Hepatocyte (in vitro differentiated cells): ENCODE measurements around the gene RPL13A. TPM values are rescaled to one million over a fixed set of nuclear protein-coding genes. Genes with fewer than 3 reads are reported as not detected.

Source experiments
- DNase-seq: peaks from one replicate; pipeline ENCODE4 v3.0.0-alpha.2; 2016; ENCODE audit warnings: low spot score
- H2AFZ ChIP-seq: fragments of 200-600 bp; sonication (generic); 2 replicates; pipeline ENCODE4 v1.6.0; 2016; ENCODE audit warnings: antibody characterized with exemption, mild to moderate bottlenecking
- H3K27ac ChIP-seq: fragments of 200-600 bp; sonication (generic); 2 replicates; pipeline ENCODE4 v1.5.1; 2016; ENCODE audit warnings: mild to moderate bottlenecking
- H3K27me3 ChIP-seq: fragments of 200-600 bp; sonication (generic); 2 replicates; pipeline ENCODE4 v1.6.1; 2016
- H3K36me3 ChIP-seq: fragments of 200-600 bp; sonication (generic); replicated peaks from 2 replicates; pipeline ENCODE4 v1.5.1; 2016; ENCODE audit warnings: low read depth; ENCODE audit not compliant: insufficient read depth
- H3K4me1 ChIP-seq: fragments of 200-600 bp; sonication (generic); 2 replicates; pipeline ENCODE4 v1.5.1; 2016; ENCODE audit warnings: mild to moderate bottlenecking, moderate library complexity; ENCODE audit not compliant: insufficient read depth
- H3K4me2 ChIP-seq: fragments of 200-600 bp; sonication (generic); 2 replicates; pipeline ENCODE4 v1.6.0; 2016
- H3K4me3 ChIP-seq: fragments of 200-600 bp; sonication (generic); 2 replicates; pipeline ENCODE4 v1.5.1; 2016; ENCODE audit warnings: mild to moderate bottlenecking
- H3K79me2 ChIP-seq: fragments of 200-600 bp; sonication (generic); 2 replicates; pipeline ENCODE4 v1.6.0; 2017; ENCODE audit warnings: mild to moderate bottlenecking
- H3K9me2 ChIP-seq: fragments of 200-600 bp; sonication (generic); replicated peaks from 2 replicates; pipeline ENCODE4 v1.6.0; 2017; ENCODE audit warnings: mild to moderate bottlenecking; ENCODE audit not compliant: insufficient read depth
- H3K9me3 ChIP-seq: fragments of 200-600 bp; sonication (generic); 2 replicates; pipeline ENCODE4 v1.5.1; 2016; ENCODE audit warnings: low read depth, mild to moderate bottlenecking
- H4K20me1 ChIP-seq: fragments of 200-600 bp; sonication (generic); 2 replicates; pipeline ENCODE4 v1.6.0; 2016; ENCODE audit warnings: mild to moderate bottlenecking; ENCODE audit not compliant: insufficient read depth, poor library complexity, severe bottlenecking
- EZH2 ChIP-seq: fragments of 200-600 bp; sonication (generic); IDR thresholded peaks from 2 replicates; pipeline ENCODE4 v1.6.1; 2016; ENCODE audit warnings: antibody characterized with exemption, mild to moderate bottlenecking, borderline replicate concordance
- EZH2phosphoT487 ChIP-seq: fragments of 200-600 bp; sonication (generic); IDR thresholded peaks from one replicate; pipeline ENCODE4 v1.6.1; 2018; ENCODE audit warnings: antibody characterized with exemption, mild to moderate bottlenecking, low read depth, moderate library complexity; ENCODE audit not compliant: unreplicated experiment, severe bottlenecking
- WGBS: methylation state at CpG from one replicate; pipeline ENCODE4 v1.1.6; 2016; ENCODE audit warnings: low lambda C conversion rate; ENCODE audit errors: missing lambda C conversion rate; 5-methylcytosine and 5-hydroxymethylcytosine counted together
- polyA plus RNA-seq: library from polyadenylated mRNA; unstranded; fragments of >200 nt; fragmentation: Nextera tagmentation; extraction: Ambion mirVana; gene quantifications from 2 replicates; pipeline ENCODE4 v1.2.1, GENCODE V29; 2016
- total RNA-seq: library from RNA; depleted of rRNA; stranded (reverse); fragments of >200 nt; gene quantifications from 2 replicates; pipeline ENCODE4 v1.2.3, GENCODE V29; 2014
- TF ChIP-seq, protein P1 (sequence below): fragments of 200-600 bp; sonication (generic); IDR thresholded peaks from 2 replicates; pipeline ENCODE4 v1.5.1; 2016; ENCODE audit warnings: antibody characterized with exemption, mild to moderate bottlenecking; ENCODE audit not compliant: poor library complexity

RPL13A gene
- total and polyA plus RNA-seq, 2 experiments from 2014 or later: 904 to 1,997 TPM

DNA sequence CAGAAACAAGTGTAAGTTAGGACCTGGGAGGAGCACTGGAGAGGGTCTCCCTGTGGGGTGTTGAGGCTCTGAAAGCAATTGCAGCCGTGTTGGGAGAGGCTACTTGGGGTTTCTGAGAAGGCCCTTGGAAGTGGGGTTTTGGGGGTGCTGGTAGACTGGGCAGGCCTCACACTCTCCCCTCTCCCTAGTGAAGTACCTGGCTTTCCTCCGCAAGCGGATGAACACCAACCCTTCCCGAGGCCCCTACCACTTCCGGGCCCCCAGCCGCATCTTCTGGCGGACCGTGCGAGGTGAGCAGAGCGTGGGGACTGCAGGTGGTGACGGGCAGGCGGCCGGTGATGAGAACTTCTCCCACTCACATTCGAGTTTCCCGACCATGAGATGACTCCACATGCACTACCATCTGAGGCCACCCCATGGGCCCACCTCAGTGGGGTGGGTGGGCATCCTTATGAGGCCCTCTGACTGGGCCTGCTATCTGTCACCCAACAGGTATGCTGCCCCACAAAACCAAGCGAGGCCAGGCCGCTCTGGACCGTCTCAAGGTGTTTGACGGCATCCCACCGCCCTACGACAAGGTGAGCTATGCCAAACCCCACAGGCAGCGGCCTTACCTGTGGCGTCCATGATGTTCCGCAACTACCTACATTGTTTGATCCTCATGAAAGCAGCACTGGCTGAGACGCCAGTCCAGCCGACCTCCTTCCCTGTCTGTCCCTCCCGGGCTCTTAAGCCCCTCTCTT, 3.0 kb downstream of the RPL13A start:
- TF ChIP-seq EZH2phosphoT487 (no peak), EZH2 (no peak)
- Histone ChIP-seq H3K4me1 (peaks cover 23% of the 10 kb centered on the region), H3K9me3 (no peaks in the 10 kb centered on the region), H3K36me3 (peaks cover 5% of the 10 kb centered on the region), H3K4me3 (no peak overlapping the region), H3K9me2 (no peaks in the 10 kb centered on the region), H4K20me1 (peaks cover 33% of the 10 kb centered on the region), H2AFZ (no peak overlapping the region), H3K27me3 (no peaks in the 10 kb centered on the region), H3K27ac (peak overlapping the region; percentile 82), H3K4me2 (peak overlapping the region; percentile 98), H3K79me2 (peaks cover 37% of the 10 kb centered on the region)
- no peak for DNase-seq
- 96% methylated on average over 27 of the region's 27 CpGs for WGBS

DNA sequence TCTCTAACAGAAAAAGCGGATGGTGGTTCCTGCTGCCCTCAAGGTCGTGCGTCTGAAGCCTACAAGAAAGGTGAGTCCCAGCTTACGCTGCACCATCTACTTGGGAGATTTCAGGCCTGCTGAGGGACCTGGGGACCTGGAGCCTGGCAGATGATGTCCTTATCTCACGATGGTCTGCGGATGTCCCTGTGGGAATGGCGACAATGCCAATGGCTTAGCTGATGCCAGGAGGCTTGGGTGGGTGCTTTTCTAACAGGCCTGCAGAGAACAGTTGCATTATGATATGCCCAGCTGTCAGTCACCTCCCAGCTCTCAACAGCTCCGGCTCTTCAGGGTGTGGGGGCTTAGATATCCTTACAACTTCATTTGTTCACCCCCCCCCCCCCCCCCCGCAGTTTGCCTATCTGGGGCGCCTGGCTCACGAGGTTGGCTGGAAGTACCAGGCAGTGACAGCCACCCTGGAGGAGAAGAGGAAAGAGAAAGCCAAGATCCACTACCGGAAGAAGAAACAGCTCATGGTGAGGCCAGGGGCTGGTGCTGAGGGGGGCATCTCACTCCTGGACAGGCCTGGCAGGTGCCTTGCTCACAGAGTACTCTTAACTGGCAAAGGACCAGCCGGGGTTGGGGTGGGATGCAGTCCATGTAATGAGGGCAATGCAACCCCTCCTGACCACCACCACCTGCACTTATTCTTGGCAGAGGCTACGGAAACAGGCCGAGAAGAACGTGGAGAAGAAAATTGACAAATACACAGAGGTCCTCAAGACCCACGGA, 3.8 kb downstream of the RPL13A start:
- TF ChIP-seq EZH2phosphoT487 (no peak), EZH2 (no peak)
- TF ChIP-seq, protein P1, sequence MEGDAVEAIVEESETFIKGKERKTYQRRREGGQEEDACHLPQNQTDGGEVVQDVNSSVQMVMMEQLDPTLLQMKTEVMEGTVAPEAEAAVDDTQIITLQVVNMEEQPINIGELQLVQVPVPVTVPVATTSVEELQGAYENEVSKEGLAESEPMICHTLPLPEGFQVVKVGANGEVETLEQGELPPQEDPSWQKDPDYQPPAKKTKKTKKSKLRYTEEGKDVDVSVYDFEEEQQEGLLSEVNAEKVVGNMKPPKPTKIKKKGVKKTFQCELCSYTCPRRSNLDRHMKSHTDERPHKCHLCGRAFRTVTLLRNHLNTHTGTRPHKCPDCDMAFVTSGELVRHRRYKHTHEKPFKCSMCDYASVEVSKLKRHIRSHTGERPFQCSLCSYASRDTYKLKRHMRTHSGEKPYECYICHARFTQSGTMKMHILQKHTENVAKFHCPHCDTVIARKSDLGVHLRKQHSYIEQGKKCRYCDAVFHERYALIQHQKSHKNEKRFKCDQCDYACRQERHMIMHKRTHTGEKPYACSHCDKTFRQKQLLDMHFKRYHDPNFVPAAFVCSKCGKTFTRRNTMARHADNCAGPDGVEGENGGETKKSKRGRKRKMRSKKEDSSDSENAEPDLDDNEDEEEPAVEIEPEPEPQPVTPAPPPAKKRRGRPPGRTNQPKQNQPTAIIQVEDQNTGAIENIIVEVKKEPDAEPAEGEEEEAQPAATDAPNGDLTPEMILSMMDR: no peak
- peaks cover 25% of the 10 kb centered on the region for H3K4me1 ChIP-seq
- H3K9me2 ChIP-seq: no peaks in the 10 kb centered on the region
- peak overlapping the region; percentile 82 for H3K27ac ChIP-seq
- H3K36me3 ChIP-seq: peaks cover 5% of the 10 kb centered on the region
- H3K4me3 ChIP-seq: no peak overlapping the region
- no peak overlapping the region for H3K4me2 ChIP-seq
- no peaks in the 10 kb centered on the region for H3K27me3 ChIP-seq
- H3K9me3 ChIP-seq: no peaks in the 10 kb centered on the region
- DNase-seq: no peak
- H2AFZ ChIP-seq: no peak overlapping the region
- H4K20me1 ChIP-seq: peaks cover 33% of the 10 kb centered on the region
- peaks cover 37% of the 10 kb centered on the region for H3K79me2 ChIP-seq
- WGBS: 94% methylated on average over 17 of the region's 17 CpGs

GRCh38 chr19:49491804-49492572, 4.6 kb downstream of the RPL13A start:
- 87% methylated on average over 7 of the region's 7 CpGs for WGBS
- TF ChIP-seq, protein P1: no peak
- TF ChIP-seq EZH2: no peak
- no peak for TF ChIP-seq EZH2phosphoT487
- Histone ChIP-seq H3K79me2 (peaks cover 43% of the 10 kb centered on the region), H3K4me3 (no peak overlapping the region), H3K9me3 (no peaks in the 10 kb centered on the region), H3K27me3 (no peaks in the 10 kb centered on the region), H3K4me1 (peaks cover 25% of the 10 kb centered on the region), H3K27ac (peak overlapping the region; percentile 43), H3K4me2 (no peak overlapping the region), H3K9me2 (no peaks in the 10 kb centered on the region), H2AFZ (no peak overlapping the region), H4K20me1 (peaks cover 33% of the 10 kb centered on the region), H3K36me3 (peaks cover 5% of the 10 kb centered on the region)
- DNase-seq: peak; percentile 31
